HG03521 (cell line): Measurements from ENCODE around the gene PPM1F.

Source experiments
- ATAC-seq: cut with Tn5 transposase; IDR thresholded peaks from one replicate; pipeline ENCODE4 v1.9.1; 2021; ENCODE audit warnings: mild to moderate bottlenecking, moderate library complexity; ENCODE audit not compliant: unreplicated experiment

PPM1F gene

GRCh38 chr22:21961886-21962654 lies 9.4 kb upstream of the PPM1F start:
- no peak for ATAC-seq

DNA sequence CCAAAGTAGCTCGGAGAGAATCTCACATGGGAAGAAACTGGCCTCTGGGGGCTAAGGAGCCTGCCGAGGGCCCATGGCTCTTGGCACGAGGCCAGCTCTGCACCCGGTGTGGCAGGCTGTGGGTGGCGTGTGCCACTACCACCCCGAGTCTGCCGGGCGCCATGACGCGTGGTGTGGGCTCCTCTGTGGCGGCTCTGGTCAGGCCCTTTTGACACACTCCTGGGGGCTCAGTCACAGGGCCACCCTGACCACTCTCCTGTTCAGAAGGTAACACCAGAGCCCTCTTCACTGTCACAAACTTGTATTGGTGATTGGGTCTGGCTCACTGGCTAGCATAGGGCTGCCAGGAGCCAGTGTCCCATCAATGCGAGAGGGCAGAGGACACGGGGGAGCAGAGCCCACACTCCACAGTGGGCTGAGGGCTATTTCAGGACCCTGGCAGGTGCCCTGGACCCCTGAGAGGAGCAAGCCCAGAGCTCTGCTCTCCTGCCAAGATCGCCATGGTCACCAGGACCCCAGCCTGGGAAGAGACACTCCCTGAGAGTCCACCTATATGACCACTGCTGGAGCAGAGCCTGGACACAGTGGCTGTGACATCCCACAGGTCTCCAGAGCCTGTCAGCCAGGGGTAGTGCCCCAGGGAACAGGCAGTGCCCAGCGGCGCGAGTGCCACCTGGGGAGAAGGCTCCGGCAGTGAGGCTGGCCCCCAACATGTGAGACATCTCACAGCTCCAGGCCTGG lies 8.6 kb upstream of the PPM1F start:
- no peak for ATAC-seq

DNA sequence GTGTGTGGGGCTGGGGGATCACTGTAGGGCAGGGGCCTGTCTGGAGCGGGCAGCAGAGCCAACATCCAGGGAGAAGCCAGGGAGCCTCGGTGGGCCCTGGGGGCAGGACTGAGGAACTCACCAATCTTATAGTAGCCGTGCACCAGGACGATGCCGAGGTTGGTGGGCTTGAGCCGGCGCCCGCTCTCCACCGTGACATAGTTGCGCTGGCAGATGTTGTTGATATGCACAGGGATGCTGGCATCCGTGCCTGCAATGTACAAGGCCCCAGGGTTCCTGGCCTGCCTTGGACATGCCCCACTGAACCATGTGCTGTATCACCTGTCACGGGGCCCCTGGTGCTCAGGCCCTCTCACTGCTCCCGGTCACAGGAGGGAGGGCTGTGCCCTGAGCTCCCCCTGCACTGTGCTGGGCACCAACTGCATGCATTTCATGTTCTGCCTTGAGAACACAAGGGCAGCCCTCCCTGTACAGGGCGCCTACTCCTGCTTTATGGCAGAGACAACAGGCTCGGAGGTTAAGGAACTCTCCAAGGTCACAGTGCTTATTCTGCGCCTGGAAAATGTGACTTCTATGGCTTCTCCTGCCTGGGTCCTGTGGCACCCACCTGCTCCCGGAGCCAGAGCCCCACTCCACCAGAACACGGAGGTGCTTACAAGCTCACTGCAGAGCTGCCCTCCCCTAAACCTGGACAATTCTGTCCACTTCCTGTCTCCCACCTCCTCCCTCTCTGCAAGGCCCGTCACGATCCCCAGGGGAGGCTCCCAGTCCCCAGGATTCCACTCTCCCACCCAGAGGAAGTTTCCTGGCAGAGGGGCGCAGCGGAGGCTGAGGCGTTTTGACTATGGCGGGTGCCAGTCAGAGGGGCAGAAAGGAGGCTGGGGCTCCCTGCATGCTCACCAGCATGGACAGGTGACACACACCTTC lies 7.8 kb upstream of the PPM1F start:
- ATAC-seq: no peak

DNA sequence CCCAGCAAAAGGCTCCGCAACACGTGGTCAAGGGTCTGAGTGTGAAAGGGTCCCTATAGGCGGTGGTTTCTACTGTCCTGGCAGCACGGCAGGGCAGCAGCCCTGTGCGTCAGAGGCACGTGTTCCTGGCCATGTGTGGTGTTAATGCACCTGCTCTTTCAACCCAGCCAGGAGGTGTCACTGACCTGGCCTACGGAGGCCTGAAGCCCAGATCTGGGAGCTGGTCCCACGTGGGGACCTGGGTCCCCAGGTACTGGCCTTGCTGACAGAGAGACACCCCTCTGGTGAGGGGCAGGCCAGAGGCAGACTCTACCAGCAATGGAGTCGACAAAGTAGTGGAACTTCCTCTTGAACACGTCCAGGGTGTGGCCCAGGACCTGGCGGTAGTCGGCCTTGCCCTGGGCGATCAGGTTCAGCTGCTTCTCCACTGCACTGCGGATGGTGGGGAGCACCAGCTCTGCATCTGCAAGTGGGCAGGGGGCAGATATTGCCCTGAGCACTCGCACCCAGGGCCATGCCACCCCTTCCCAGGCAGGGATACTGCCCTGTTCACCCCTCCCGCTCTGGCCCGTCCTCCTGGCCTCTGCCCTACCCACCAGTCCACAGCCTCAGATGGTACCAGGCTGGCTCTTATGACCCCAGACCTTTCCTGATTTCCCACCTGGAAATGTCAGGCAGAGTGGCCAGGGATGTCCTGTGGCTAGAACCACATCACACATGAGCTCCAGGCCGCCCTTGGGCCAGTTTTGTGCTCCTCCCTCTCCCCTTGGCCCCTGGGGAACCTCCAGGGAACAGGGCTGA lies 6.8 kb upstream of the PPM1F start:
- ATAC-seq: no peak

DNA sequence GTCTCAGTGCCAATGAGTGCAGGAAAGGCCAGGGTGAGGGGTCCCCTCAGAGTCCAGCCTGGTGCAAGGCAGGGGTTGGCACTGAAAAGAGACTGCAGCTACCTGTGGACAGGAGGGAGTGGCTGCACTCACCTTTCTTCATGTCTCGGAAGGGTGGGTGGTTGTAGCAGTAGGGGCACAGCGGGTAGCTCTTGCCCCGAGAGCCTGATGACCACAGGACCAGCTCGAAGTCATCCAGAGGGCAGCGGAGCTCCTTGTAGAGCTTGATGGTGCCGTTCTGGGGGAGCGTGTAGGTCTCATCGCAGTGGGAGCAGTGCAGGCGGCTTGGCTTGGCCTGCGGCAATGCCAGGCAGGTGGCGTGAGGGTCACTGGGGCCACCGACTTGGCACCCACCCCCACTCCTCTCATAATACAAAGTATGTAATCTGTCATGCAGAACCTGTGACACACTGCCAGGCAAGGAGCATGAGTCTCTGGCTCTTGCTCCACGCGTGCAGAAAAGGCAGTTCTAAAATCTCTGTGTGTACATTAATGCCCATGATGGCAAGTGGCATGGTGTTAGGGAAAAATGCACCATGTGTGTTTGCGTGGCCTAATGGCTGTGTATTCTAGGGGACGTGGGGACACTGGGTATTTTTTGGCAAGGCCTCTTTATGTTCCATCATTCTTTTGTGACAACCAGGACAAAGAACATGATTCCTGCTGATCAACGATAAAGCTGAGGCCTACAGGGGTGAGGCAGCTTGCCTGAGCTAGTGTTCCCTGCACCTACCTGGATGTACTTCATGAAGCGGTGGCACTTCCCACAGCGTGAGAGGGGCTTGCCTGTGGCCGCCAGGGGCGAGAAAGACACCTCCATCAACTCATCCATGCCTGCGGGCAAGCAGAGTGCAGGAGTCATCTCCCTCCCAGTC lies 6.0 kb upstream of the PPM1F start:
- no peak for ATAC-seq

DNA sequence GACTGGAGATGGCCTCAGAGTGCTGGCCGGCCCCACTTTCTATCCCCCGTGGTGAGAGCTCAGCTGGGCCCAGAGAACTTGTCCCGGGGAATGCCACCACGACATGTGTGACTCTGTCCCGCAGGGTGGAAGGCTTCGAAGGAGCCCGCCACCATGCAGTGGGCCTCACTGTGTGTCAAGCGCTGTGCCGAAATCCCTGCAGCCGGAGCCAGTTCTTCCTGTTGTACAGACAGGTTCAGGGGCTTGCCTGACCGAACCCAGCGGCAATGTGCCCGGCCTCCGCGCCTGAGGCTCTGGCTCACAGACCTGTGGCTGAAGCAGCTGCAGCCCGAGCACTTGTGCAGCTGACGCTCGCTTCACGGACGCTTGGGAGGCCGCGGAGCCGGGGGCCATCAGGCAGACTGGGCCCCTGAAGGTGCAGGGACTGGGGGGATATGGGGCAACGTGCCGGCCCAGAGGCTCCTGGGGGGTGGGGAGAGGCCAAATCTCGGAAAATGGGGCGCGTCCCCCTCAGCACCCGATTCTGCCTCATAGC lies 650 bp downstream of the PPM1F start:
- ATAC-seq: no peak

DNA sequence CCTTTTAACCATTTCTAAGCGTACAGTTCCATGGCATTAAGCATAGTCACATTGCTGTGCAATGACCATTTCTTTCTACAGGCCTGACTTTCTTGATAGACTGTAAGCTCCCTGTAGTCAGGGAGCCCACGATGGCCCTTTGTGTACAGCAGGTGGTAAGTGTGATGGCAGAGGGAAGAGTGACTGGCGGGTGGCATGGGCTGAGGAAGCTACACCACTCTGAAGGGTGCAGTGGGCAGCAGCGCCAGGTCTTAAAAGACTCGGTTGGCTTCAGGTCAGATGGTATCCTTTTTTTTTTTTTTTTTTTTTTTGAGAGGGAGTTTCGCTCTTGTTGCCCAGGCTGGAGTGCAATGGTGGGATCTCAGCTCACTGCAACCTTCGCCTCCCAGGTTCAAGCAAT lies 1.6 kb downstream of the PPM1F start:
- ATAC-seq: no peak

- no peak for ATAC-seq
These were observed 2.7 kb downstream of the PPM1F start for GRCh38 chr22:21949948-21950347.

DNA sequence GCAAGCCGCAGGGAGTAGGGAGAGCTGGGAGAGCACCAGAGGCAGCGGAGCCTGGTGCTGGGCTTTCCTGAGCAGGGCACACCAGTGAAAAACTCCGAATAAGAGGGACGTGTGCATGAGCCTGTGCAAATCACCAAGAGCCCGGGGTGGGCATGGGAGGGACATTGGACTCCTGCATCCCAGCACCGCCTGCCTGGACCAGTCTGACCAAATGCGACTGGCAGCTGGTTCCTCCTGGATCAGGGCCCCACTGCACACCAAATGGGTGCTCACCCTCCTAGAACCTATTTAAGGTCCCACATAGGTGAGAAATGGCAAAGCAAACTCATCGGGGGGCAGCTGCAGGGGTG lies 3.1 kb downstream of the PPM1F start:
- ATAC-seq: no peak

- ATAC-seq: no peak
These were observed 3.7 kb downstream of the PPM1F start for GRCh38 chr22:21948824-21949568.

DNA sequence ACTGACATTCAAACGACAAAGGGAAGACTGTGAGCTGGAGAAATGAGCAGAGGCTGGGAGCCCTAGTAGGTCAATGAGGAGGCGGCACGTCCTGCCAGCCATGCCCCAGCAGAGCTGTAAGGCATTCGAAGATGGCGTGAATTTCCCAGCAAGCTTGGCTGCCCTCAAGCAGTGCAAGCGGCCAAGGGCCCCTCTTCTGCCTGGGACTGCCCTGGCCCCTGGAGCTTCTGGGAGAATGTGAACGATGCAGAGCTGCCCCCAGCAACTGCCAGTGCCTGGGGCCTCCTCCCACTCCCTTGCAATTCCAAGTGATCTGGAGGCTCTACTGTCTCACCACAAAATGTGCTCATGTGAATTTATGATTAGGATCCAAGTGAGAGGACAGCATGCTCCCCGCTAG lies 4.3 kb downstream of the PPM1F start:
- no peak for ATAC-seq

DNA sequence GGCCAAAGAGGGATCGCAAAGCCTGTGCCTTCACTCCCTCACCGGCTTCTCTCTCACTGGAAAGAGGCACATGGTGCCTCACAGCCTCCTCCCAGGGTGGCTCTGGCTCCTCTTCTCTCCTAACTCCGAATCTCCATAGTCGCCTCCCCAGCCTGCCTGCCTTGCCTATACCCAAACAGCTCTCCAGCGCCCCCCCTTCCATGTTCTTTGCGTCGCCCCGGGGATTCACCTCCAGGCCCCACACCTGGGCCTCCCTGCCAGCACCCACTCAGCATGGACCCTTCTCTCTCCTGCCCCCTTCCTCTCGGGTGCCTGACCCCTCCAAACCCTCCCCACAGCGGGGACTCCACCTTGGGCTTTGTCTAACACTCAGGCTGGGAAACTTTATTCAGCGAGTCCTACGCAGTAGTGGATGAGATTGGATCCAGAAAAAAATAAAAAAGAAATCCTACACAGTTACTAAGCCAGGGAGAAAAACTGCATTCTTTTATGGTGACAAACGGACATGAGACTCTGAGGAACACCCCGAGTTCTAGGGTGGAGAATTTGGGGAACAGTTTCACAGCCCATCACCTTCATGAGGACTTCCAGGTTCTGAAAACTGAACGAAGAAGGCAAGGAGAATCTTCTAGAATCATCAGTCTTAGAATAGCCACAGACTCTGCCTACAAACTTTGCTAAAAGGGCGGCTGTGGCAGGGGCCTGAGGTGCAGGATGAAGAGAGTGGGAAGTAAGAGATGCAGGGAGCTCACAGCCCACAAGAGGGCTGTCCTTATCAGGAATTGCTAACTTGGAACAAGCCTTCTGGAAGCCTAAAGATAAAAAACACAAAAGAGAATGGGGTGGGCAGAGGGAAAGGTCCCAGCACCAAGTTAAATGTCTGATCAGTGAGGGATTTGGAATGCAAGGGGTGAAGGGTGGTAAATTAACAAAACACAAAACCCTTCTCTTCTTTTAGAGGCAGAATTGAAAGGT lies 5.3 kb downstream of the PPM1F start:
- ATAC-seq: no peak

DNA sequence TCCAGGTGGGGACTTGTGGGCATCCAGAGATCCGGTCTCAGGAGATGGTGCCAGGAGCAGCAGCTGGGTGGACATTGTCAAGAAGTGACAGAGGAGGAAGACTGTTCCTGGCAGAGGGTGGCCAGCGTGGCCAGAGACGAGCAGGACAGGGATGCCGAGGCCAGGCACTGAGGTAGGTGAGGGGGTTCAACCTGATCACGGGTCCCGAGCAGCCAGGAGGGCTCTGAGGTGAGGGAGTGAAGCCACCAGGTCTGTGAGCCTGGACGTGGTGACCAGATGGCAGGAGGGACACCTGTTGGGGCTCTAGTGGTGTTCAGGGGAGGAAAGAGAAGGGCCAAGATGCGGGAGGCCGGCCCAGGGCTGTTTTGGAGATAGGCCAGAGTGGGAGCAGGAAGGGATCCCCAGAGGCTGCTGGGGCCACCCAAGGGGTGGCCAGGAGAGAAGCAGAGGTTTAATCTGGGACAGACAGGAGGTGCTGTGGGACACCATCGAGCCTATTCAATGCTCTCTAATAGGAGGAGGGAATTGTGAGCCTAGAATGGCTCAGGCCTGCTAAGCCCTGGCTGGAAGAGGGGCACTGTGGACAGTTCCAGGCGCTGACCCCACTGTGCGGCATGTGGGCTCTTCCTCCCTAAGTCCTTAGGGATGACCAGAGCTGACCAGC lies 6.3 kb downstream of the PPM1F start:
- ATAC-seq: no peak

DNA sequence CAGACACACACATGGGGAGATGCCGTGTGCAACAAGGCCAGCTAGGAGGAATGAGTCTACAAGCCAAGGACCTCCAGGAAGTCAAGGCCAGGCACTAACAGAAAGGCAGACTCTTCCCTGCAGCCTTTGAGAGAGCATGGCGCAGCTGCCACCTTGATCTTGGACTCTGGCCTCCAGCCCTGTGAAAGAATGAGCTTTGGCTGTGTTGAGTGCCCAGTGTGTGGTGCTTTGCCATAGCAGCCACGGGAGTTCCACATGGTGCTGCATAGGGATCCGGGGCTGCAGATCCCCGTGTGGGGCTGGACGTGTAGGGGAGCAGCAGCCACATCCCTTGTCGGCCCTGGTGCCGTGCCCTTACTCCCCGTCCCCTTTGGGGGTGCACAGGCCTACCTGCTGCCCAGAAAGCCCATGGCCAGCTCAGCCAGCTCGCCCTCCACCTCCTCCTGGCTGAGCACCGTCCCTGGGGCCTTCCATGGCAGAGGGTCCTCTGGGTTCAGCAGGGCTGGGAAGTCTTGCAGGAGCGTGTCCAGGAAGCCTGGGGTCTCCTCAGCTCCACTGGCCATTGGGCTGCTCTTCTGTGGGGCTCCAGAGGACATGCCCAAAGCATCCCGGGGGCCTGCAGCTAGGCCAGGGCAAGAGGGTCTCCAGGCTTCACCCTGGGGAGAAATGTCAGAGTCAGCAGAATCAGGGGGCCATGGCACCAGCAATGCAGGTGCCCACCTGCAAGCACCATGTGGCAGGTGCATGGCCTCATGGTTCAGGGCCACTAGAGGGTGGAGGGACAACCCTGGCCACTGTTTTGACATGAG lies 7.0 kb downstream of the PPM1F start:
- no peak for ATAC-seq

DNA sequence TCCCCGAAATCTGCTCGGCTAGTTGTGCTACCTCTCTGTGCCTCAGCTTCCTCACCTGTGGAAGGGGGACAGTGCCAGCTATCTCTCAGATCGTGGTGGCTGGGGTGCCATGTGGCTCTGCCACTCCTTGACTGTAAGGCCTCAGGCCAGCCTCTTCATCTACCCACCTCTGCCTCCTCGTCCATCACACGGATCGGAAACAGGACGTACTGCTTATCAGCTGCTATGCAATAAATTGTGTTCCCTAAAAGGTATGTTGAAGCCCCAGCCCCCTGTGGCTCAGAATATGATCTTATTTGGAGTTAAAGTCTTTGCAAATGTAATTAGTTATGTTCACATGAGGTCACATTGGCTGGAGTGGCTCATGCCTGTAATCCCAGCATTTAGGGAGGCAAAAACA lies 7.8 kb downstream of the PPM1F start:
- ATAC-seq: no peak
